Stimulated activated CD8-positive, alpha-beta memory T cell treated with anti-CD3 and anti-CD28 coated beads, Interleukin-2, amount 100 ng/mL, for 48 hours (primary cell): ENCODE data around the gene ASB1.
"Not testable (repeated sequence)": the region's sequence is repeated elsewhere in the genome, so short reads cannot be mapped to it uniquely, and the experiment has no call there.

Experiments
- DNase-seq, 2 donors: peaks; one replicate each; pipeline ENCODE4 v3.0.0-alpha.2; 2020; ENCODE audit warnings: low read depth in 2 of 2

The ASB1 gene

DNA sequence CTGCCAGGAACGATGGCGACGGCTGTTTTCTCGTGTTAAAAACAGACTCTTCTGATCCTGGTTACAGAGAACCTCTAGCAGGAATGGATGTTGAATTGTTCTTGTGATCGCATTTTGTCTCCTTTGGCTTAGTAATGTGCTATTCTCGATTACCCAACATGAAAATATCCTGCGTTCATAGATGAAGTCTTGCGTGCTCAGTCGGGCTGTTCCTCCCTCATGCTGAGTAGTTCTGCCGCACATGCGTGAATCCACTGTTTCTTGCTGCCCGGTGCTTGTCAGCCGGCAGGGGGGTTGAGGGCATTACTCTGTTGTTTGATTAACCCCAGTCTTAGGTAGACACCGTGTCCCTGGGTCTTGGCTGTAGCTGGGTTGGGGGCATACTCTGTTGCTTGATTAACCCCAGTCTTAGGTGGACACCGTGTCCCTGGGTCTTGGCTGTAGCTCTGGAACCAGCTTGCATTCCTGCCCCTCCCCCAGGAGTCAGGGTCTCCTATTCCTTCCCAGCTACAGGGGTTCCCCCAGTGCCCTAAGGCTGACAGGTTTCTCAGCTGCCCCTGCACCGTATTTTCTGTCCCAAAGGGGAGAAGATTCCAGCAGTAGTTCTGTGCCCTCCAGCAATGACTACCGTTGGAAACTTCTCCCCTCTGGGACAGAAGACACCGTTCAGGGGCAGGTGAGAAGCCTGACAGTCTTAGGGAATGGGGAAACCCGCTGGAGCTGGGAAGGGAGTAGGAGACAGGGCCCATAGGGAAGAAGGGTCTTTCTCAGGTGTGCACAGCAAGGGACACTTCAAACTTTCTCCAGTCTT lies 22.1 kb upstream of the ASB1 start:
- DNase-seq: no peak

DNA sequence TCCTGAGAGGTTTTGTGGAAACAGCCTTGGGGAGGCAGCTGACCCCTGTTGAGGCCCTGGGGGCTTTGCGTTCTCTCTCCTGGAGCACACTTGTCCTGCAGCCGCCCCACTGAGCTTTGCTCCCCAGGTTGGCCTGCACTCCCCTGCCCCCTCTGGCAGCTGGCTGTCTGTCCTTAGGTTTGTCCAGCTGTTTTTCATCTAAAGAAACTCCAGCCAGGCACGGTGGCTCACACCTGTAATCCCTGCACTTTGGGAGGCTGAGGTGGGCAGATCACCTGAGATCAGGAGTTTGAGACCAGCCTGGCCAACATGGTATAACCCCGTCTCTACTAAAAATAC lies 21.5 kb upstream of the ASB1 start:
- DNase-seq: not testable (repeated sequence)

DNA sequence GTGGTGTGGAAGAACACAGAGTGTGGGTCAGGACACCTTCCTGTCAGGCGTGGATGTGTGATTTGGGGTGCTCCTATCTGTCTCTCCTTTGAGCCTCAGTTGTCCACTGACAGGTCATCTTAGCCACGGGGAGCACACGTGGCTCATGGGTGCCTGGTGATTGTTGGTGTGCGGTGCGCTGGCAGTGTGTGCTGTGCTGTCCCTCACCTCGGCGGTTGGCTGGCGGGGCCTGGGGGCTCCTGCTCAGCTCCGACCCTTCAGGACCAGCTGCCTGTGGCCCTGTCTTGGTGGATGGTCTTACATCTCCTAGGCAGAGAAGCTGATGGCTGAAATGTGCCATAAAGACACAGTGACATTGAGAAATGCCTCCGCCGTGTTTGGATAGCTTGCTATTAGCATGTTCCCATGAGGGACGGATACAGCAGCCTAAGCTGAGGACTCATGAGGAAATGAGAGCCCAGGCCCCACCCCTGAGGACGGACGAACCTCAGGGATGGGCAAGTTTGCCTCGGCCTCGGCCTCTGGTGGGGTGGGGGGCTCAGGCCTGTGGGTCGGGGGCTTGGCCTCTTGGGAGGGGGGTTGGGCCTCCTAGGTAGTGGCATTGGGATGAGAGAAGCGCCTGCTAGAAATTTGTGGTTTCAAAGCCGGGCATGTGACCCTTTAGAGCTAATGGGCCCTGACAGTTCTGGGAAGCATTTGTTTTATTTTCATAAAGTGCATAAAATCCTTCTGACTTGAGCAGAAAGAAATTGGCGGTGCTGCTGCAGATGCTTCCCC lies 20.3 kb upstream of the ASB1 start:
- DNase-seq: no peak

DNA sequence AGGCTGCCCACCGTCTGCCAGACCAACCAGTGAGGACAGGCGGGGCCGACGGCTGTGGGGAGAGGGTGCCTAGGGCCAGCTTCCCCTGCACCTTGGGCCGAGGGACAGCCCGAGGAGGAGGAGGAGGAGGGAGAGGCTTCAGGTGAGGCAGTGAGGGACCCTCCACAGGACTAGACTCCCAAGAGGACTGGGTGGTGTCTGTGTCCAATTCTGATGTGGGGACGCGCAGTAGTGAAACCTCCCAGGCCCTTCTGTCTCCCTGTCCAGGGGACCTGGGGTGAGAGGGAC lies 19.8 kb upstream of the ASB1 start:
- no peak for DNase-seq

DNA sequence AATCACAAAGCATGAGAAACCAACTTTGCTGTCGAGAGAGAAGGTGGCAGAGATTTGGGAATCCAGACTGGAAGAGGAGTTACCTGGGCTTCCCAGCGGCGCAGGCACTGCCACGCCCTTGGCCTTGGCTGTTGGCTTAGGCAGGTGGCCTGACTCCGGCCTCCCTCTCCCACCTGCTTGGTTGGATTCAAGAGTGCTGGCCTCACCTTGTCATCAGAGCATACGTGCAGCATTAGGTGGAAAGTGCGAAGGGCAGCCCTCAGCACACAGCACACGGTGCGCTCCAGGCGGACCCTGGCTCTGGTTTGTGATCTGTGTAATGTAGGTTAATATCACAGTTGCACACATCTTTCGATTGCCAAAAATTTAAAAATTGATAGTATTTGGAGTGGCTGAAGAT lies 19.2 kb upstream of the ASB1 start:
- DNase-seq: no peak

DNA sequence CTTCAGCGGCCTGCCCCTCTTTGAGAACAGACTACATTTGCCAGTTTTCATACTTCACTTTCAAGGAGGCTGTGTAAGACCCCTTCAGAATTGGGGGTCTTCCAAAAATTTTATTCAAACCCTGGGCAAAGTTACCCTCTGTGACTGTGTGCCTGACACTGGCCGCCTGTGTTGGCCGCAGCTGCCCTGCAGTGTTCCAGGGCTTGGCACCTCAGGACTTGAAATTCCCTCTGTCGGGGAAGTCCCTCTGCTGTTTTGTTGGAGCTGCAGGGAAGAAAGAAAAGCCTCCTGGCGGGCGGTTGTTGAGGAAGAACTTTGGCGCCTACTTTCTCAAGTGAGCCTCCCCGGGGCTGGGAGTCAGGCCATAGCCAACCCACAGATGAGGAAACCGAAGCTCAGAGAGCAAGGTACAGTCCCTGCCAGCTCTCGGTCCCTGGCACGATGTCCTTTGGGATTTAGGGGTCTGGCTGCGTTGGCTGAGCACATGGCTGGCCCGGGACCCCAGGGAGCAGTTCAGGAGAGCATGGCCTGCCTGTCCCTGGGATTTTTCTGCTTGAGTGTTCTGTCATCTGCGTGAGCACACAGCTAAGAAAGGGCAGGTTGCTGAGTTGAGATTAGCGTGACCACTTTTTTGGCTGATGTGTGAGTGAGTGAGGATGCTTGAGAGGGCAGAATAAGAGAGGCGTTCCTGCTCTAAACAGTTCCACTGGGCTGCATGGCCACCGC lies 17.9 kb upstream of the ASB1 start:
- no peak for DNase-seq

DNA sequence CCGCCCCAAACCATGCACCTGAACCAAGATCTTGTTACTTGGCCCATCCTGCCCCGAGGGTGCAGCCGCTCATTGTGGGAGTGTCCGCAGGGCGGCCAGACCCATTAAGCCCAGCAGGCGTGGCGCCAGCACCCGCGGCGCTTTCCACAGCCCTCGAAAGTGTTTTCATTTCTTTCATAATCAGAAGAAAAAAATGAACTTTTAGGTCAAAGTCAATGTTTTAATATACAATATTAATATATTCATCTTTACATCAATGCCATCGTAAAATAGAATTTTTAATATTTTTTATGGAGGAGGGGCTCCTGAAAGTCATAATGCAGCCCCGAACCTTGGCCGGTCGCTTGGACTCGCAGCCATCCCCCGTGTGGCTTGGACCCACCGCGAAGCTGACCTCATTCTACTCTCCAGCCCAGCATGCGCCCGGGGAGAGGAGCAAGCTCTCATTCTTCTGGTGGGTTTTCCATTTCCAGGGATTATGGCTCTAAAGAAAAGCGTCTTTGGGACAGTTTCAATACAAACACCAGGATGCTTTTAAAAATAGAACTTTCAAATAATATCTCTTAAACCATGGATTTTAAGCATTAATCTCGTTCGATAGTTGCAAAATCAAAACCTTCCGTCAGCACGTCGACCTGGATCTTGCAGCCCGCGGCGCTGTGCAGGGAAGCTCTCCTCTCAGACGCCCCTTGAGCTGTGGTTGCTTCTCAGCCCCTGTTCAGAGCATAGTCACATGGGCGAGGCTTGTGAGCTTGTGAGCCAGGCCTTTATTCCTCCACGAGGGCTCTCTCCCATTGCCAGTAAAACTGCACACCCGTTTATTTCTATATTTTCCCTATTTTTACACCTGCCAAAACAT lies 17.2 kb upstream of the ASB1 start:
- no peak for DNase-seq

DNA sequence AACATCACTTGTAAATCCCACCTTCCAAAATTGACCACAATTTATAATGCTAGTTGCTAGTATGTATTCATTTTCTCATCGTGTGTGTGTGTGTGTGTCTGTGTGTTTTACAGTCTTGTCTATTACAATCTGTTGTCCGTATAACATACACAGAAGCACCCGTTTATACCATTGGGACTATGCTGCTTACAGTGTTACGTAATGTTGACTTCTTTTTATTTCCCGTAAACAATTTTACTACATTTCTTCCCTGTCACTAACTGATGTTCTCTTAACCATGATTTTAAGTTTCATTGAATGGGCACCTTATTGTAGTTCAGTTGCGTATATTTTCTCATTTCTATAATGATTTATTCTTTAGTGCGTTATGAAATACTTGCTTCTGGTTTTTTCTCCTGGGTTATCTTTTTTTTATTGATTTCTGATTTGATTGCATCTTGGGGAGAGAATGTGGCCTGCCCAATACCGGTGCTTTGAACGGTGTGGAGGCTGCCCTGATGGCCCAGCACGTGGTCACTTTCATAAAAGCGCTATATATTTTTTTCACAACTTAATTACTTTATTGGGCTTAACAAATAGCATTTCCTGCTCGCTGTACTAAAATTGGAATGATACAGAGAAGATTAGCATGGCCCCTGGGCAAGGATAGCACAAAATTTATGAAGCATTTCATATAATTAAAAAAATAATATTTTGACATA lies 14.5 kb upstream of the ASB1 start:
- DNase-seq: no peak

DNA sequence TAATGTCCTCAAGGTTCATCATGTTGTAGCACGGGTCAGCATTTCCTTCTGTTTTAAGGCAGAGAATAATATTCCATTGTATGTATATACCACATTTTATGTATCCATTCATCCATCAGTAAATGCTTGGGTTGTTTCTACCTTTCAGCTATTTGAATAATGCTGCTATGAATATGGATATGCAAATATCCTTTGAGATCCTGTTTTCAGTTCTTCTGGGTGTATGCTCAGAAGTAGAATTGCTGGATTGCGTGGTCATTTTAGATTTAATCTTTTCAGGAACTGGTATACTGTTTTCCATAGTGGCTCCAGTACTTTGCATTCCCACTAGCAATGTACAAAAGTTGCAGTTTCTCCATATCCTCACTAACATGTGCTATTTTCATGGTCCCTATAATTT lies 13.4 kb upstream of the ASB1 start:
- no peak for DNase-seq

DNA sequence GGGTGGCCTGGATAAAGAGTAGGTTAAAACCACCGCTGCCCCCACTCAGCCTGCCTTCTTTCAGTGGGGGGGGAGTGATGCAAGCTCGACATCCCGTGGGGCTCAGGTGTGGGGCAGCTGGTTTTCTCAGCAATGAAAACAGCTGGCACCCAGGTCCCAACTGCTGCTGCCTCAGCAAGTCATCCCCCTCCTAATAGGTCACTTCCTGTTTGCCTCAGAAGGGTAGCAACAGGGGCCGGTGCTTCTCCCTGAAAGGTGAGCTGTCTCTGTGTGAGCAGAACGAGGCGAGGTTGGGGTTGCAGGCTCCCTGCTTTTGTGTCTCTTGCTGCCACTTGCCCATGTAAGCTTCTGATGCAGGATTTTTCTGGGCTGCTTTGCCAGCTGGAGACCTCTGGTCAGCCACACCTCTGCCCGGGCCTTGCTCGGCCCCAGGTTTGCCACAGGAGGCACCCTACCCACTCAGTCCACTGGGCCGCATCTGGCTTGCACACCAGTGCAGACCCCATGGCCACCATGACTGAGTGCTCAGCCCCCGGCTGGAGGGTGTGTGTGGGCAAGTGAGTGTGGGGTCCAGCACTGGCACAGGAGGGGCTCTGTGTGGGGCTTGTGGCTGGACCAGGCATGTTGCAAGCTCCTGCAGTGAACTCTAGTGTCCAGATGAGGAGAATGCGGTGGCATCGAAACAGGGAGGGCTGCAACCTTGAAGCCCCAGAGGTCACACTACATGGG lies 11.5 kb upstream of the ASB1 start:
- DNase-seq: no peak

DNA sequence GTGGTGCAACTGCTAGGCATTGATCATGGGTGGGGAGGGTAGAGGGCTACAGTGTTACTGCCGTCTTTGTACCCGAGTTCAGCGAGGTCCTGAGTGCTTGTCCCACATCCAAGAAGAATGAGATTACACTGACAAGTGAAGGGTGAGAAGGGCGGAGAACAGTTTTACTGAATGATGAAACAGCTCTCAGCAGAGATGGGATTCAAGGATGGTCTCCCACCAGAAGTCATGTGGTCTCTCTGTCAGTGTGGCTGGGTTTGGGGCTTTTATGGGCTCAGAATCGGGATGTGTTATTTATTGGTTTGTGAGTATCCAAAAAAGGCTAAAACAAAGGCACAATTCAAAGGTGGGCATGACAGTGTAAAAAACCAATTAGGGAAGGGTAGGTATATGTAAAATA lies 10.8 kb upstream of the ASB1 start:
- no peak for DNase-seq

DNA sequence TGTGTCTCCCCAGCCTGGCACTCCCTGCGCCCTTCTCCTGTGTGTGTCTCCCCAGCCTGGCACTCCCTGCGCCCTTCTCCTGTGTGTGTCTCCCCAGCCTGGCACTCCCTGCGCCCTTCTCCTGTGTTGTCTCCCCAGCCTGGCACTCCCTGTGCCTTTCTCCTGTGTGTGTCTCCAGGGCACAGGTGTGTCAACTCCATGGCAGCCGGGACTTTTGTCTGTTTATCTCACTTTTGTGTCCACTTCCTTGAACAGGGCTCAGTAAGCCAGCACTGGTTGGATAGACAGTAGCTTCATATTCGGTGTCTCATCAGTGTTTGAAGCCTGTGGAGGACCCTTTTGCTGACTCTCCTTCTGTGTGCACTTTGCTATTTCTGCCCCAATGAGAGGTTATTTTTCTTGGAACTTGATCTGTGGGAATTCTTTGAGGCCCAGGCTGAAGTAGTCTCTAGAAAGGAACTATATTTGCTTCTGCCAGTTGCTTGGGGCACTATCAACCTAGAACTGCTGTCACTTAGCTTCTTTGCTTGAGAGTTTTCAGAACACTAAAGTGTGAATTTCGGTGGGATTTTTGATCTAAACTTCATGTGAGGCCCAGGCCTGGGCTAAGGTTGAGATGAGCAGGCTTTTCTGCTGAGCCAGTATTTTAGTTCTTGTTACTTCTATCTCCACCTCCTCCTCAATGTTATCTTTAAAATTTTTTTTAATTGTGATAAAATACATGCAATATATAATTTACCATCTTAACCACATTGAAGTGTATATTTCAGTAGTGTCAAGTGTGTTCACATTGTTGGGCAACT lies 8.3 kb upstream of the ASB1 start:
- DNase-seq: no peak

DNA sequence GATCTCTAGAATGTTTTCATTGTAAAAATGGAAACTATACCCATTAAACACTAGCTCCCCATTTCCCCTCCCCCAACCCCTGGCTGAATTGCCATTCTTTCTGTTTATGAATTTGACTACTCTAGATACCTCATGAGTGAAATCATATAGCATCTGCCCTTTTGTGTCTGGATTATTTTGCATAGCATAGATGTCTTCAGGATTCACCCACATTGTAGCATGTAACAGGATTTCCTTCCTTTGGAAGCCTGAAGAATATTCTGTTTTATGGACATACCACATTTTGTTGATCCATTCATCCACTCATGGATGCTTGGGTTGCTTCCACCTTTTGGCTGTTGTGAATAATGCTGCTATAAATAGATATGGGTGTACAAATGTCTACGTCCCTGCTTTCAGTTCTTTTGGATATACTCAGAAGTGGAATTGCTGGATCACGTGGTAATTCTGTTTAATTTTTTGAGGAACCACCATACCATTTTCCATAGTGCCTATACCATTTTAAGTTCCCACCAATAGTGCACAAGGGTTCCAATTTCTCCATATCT lies 7.7 kb upstream of the ASB1 start:
- no peak for DNase-seq

DNA sequence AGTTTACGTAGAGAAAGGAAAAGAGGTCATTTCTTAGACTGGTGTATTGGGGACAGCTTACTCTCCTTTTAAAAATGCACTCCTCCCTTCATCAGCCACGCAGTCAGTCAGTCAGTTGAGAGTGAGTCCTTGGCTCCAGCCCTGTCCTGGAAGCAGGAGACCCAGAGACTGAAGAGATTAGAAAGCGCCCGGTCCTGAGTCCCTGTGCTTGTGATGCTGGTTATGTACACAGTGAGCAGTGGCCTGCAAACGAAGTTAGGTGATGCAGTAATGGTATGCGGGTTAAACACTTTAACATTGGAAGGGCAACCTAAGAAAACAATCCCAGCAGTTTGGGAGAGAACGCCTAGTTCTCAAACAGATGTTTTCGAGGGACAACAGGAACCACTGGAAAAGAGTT lies 6.3 kb upstream of the ASB1 start:
- no peak for DNase-seq

DNA sequence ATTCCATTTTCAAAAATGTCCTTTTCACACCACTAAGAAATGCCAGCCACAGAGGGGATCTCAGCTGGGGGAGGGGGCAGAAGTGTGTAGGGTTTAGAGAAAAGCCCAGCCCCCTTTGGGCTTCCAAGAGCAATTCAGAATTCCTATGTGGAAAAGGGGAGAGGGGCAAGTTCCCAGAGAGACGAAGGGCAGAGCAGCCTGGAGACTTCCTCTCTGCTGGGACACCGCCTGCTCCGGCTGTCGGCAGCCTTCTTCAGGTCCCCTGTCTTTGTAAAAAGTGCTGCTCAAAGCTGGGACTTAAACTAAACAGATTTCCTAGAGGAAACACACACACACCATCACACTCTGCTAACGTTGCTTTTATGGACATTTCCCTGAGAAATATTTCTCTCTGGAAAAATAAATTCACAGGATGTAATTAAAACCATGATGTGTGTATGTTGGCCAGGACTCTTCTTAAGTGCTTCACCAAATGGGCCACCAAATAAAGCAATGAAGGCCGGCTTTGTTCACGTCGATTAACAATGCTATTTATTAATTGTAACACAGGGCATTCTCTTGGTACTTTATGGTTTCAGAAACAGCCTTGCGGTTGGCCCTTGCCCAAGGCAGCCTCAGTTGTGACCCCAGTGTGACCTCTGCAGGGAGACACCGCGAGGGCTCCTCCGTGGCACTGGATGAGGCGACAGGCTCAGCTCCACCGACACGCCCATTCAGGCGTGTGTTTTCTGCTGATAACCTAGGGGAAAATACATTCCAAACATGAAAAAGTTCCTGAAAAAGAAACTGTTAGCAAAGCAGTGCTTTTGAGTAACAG lies 5.6 kb upstream of the ASB1 start:
- DNase-seq: no peak

DNA sequence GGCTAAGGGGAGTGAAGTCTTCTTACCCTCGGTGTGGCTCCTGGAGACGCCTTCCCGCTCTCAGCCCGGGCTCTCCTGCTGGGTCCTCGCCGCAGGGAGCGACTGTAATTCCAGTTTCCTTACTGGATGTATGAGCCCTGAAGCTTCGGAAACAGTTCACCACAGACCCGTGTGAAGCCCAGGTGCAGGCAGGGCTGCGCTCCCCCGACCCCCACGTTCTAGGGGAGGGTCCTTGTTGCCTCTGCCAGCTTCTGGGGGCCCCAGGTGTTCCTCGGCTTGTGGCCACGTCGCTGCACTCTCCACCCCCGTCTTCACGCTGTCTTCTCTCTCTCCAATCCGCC lies 5.1 kb upstream of the ASB1 start:
- DNase-seq: no peak

DNA sequence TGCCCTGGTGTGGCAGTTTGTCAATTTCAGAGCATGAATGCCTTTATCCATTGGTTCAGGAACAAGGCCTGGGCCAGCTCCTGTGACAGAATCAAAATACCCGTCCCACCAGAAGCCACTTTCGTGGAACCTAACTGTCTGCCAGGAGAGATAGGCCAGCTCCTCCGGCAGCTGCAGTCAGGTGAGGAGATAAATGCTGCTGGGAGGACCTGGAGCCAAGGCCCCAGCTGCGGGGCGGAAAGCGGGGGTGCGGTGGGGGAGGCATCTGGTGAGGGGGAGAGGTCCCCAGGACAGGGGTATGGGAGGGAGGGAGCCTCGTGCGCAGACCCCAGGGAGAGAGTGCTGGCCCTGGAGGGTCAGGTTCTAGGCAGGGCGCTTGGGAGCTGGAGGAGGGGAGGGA lies 4.4 kb upstream of the ASB1 start:
- no peak for DNase-seq

DNA sequence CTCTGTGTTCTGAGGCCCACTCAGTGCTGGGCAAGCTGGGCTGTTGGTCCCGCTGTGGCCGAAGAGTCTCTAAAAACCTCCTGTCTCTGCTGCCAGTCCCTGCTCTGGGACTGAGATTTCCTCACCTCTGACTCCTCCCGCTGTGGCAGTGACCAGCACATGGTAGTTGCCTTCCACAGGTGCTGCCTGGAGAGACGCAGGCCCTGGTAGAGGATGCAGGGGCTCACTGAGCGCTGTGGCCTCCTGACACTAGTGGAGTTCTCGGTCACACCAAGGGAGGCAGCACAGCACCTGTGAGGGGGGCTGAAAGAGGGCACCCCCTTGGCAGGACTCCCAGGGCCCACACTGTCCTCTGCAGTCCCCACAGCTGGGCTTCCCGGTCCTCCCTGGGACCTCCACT lies 3.8 kb upstream of the ASB1 start:
- no peak for DNase-seq
